Gastroesophageal sphincter (tissue), 3 donors: Measurements from ENCODE around the gene SLC35F3.

Source experiments
- POLR2AphosphoS5 ChIP-seq: sonication (generic); formaldehyde crosslinking; IDR thresholded peaks from one replicate; pipeline ENCODE4 v1.6.1; 2017; ENCODE audit warnings: antibody characterized with exemption
- TF ChIP-seq, protein P1 (sequence below), 4 experiments: fragments of 200-600 bp in 2 of 4; fragments of 450-650 bp in 2 of 4; sonication (generic) in 1 of 4; IDR thresholded peaks; one replicate each; pipeline ENCODE4 v1.5.1; 2017 to 2019; ENCODE audit warnings: antibody characterized with exemption in 4 of 4, mild to moderate bottlenecking in 2 of 4, moderate library complexity in 2 of 4

DNA sequence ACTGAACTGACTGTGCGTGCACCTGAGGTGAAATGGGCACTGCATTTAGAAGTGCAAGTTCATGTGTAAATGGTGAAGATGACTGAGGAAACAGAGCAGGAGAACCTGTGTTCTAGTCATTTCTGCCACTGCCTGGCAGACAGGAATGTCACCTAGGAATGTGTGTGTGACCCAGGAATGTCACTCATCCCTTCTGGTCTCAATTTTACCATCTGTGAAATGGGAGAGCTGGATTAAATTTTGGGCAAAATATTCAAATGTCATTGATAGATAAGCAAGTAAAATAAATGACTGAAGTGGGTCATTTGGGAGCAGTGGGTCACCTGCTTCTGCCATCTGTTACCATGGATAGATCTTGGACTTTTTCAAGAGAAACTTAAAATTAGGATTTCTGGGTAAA is 42.2 kb downstream of the SLC35F3 start:
- TF ChIP-seq, protein P1, sequence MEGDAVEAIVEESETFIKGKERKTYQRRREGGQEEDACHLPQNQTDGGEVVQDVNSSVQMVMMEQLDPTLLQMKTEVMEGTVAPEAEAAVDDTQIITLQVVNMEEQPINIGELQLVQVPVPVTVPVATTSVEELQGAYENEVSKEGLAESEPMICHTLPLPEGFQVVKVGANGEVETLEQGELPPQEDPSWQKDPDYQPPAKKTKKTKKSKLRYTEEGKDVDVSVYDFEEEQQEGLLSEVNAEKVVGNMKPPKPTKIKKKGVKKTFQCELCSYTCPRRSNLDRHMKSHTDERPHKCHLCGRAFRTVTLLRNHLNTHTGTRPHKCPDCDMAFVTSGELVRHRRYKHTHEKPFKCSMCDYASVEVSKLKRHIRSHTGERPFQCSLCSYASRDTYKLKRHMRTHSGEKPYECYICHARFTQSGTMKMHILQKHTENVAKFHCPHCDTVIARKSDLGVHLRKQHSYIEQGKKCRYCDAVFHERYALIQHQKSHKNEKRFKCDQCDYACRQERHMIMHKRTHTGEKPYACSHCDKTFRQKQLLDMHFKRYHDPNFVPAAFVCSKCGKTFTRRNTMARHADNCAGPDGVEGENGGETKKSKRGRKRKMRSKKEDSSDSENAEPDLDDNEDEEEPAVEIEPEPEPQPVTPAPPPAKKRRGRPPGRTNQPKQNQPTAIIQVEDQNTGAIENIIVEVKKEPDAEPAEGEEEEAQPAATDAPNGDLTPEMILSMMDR (IDR thresholded peaks at IDR 0.05) = no peak
- no peak for TF ChIP-seq POLR2AphosphoS5
